NCI-H1417 (cell line): ENCODE measurements around the gene ZNF181.

Experiments used
- DNase-seq, 3 experiments: peaks; one replicate each; lab custom pipeline; 2025; lab: John Stamatoyannopoulos, UW

Gene ZNF181

GRCh38 chr19:34757441-34757840, 23.4 kb downstream of the ZNF181 start:
- DNase-seq = no peak

- no peak for DNase-seq
These were observed 25.3 kb downstream of the ZNF181 start for GRCh38 chr19:34759218-34759917.

DNA sequence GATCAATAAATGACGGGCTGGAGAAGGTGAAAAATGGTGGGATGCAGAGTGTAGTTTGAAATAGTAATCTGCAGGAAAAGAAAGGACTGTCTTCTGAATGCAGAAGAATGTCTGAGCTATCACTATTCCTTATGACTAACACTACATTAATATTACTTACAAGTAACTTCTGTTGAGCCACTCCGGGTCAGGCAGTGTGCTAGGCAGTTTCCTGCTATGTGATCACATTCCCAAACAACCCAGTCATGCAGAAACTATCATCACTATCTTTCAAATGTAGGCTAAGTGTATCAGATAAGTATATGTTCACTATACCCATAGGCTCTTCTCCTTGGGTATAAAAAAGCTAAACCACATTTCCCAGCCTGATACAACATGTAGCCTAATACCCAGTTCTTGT, 32.3 kb downstream of the ZNF181 start:
- no peak for DNase-seq

DNA sequence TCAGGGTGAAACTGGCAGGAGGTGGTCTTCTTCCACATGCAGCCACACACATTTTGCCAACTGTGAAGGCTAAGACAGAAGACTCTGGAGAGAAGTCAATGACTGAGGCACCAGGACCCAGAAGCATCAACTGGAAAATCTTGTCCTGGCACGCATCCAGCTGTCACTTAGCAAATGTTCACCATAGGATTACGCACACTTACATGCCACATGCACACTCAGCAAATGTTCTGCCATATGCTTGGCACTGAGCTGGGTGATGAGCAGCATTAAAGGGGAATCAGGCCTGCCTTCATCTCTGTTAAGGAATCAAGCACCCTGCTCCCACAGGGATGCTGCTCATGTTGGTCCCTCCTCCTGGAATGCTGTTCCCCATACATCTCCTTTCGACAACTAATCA, 33.9 kb downstream of the ZNF181 start:
- DNase-seq = no peak

DNA sequence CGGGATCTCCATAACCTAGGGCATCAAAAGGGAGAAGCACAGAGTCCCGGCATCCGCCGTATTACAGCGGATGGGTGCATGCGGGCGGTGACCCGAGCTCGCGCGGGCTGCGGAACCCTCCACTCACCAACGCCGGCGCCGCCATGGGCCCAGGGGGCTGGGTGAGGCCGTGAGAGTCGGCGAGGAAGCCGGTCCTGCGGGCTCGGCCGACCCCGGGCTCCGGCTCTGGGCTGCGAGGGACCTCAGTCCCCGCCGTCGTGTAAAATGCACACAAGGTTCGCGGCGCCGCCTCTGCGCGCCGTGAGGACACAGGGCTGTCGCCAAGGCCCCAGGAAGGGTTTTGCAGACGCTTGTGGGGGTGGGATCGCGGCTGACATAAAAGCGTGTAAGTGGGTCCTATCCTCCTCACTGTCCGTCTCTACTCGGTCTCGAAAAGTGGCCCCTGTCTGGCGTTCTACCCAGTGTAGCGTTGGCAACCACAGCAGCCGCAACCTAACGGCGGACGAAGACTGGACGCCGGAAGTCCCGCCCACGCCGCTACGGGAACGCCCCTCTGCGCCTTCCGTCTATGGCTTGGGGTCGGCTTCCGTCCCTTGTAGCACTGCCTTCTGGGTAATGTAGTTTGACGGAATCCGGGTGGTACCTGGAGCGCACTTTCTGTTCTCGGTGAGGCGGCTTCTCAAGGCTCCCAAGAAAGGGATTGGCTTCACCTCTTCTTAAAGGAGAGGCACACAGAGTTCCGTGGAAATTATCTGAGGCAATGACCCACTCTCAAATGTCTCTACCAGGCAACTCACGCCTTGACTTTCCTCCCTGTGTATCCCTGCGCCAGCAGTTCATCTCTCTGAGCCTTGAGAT, 38.9 kb downstream of the ZNF181 start, which contains the start of gene ZNF599:
ZNF599 (minus strand) TSS at position 519 of the 858 bp plus-strand sequence; CDS start at position 145, 374 bp downstream.
- DNase-seq = peak; percentile 88 to 96 (median 92)

DNA sequence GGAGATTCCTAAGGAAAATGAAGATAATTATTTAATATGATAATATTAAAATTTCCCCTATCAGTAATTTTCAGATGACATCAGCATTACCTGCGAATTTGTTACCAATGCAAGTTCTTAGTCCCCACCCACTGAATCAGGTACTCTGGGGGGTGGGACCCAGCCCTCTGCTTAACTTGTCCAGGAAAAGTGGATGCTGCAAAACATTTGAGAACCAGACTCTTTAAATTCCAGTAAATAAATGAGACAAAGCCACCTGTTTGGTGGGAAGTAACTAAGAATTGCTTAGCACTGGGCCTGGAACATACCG, 39.5 kb downstream of the ZNF181 start:
- no peak for DNase-seq

DNA sequence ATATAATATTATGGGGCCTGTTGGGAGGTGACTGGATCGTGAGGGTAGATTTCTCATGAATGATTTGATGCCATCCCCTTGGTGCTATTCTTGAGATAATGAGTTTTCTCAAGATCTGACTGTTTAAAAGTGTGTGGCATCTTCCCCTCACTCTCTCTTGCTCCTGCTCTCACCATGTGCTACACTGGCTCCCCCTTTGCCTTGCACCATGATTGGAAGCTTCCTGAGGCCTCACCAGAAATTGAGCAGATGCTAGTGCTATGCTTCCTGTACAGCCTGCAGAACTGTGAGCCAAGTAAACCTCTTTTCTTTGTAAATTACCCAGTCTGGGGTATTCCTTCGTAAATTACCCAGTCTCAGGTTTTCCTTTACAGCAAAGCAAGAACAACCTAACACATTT, 40.8 kb downstream of the ZNF181 start:
- DNase-seq = no peak

DNA sequence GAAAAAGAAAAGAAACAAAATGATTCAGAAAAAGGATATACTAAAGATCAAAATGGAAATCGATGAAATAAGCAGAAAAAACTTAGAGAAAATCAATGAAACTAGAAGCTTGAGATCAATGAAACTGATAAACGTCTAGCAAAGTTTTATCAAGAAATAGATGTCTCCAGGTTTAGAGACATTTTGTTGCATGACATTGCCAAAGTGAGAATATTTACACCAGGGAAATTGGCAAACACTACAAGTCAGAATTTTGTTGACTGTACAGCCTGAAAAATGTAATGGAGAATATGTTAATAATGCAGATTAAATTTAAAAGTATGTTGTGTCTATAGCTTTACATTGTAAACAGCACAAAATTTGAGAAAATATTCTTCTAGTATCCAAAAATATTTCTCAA, 44.3 kb downstream of the ZNF181 start:
- no peak for DNase-seq

GRCh38 chr19:34779652-34780051, 45.6 kb downstream of the ZNF181 start:
- no peak for DNase-seq

DNA sequence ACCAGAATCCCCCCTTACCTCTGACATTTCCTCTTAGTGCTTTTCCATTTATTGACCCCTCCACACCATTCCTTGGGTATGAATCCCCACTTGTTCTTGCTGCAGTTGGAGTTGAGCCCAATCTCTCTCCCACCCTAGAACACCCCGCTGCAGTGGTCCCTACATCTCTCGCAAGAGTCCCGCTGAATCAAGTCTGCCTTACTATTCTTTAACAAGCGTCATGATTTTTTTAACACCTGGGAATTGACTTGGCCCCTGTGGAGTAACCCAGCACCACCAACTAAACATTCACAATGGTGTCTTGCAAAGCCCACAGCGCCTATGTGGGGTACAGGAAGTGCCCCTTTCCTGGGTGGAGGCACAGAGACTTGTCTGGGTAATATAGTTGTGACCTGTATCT, 52.2 kb downstream of the ZNF181 start:
- no peak for DNase-seq

DNA sequence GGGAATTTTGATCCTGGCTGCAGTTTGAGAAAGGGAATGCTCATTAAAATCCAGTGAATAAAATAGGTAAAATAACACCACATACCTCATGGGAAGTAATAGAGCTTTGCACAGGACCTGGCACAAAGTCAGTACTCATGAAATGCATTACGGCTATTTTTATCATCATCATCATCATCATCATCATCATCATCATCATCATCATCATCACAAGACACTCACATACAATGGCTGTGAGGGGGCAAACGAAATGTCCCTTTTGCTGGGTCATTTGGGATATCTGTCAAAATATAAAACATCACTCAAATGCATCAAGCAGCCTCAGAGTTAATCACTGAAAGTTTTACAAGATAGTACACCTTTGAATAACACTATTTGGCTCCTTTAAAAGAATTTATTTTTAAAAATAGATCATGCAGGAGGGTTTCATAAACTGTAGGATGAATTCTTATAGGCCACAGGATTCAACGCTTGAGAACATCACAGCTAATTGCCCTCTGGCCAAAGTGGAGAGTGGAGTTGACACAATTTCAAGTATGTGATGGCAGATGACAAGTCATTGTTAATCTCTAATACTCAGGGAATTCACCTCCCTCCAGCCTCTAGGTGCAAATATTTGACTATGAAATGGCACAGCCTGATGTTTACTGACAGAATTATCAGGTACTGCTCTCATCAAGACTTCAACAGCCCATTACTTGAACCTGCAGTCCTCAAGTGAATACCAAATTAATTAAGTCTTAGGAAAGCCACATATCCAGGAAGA, 53.2 kb downstream of the ZNF181 start:
- DNase-seq = peak in 1 of 3 experiments; percentile 11

- DNase-seq = no peak
These were observed 54.0 kb downstream of the ZNF181 start for GRCh38 chr19:34788074-34788473.

- DNase-seq = no peak
These were observed 59.5 kb downstream of the ZNF181 start for GRCh38 chr19:34793565-34793964.

- no peak for DNase-seq
These were observed 60.3 kb downstream of the ZNF181 start for GRCh38 chr19:34794066-34794960.
